Measurements from ENCODE around the gene EPM2AIP1.

Gene EPM2AIP1

GRCh38 chr3:36944641-36945270 lies 48.2 kb downstream of the EPM2AIP1 start, which contains the start of gene TRANK1:
TSS of gene TRANK1 (minus strand) at chr3:36945054. CDS start at chr3:36944809, 245 bp downstream.
- DNase-seq = no peak

GRCh38 chr3:36944012-36944640 lies 48.8 kb downstream of the EPM2AIP1 start:
- no peak for DNase-seq

- no peak for DNase-seq
These were observed 49.3 kb downstream of the EPM2AIP1 start for GRCh38 chr3:36943601-36944000.

DNA sequence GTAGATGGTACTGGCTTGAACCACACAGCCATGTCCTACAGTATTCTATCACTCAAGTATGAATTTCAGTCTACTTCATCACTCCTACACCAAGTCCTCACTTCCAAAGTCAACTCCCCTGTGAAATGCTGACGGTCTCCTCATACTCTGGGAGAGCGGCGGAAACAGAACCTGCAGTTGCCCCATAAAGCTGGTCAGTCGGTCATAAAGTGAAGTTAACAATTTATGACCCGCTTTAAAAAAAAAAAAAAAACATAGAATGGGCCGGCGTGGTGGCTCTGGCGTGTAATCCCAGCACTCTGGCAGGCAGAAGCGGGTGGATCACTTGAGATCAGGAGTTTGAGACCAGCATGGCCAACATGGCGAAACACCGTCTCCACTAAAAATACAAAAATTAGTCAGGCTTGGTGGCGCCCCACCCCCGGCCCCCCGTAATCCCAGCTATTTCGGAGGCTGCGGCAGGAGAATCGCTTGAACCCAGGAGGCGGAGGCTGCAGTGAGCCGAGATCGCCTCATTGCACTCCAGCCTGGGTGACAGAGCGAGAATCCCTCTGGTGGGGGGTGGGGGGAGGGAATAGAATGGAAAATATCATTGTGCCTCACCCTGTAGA lies 50.2 kb downstream of the EPM2AIP1 start:
- DNase-seq = no peak

GRCh38 chr3:36941658-36942057 lies 51.3 kb downstream of the EPM2AIP1 start:
- DNase-seq = no peak

DNA sequence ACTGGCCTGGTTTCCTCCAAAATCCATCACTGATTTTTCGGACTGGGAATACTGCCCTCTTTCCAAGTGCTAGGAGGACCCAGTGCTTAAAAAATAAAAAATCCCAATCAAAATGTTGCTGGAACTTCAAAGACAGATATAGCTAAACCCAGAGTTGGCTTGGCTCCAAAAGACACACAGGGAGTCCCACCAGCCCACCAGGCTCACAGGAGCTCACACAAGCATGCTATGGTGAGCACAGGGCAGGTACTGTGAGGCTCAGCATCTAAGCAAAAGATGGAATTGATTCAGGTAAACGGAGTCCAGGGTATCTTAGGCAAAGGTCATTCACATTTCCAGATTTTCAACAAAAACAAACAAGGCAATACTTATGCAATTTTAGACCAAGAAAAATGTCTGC lies 51.8 kb downstream of the EPM2AIP1 start:
- DNase-seq = no peak

- no peak for DNase-seq
These were observed 55.4 kb downstream of the EPM2AIP1 start for GRCh38 chr3:36937492-36937891.
